Ishikawa (cell line): ENCODE data around the gene RNASEL.

ENCODE experiments used
- CEBPB ChIP-seq: IDR thresholded peaks from 2 replicates; pipeline ENCODE4 v1.6.1; 2012
- CREB1 ChIP-seq: IDR thresholded peaks from 2 replicates; pipeline ENCODE4 v1.6.1; 2012; ENCODE audit warnings: low read depth
- EGR1 ChIP-seq: IDR thresholded peaks from 2 replicates; pipeline ENCODE4 v1.6.1; 2012
- EP300 ChIP-seq: IDR thresholded peaks from 2 replicates; pipeline ENCODE4 v1.6.1; 2012; ENCODE audit warnings: borderline replicate concordance
- FOXM1 ChIP-seq: IDR thresholded peaks from 2 replicates; pipeline ENCODE4 v1.6.1; 2012; ENCODE audit warnings: low read depth, borderline replicate concordance
- MAX ChIP-seq: IDR thresholded peaks from 2 replicates; pipeline ENCODE4 v1.6.1; 2012
- NFIC ChIP-seq: IDR thresholded peaks from 2 replicates; pipeline ENCODE4 v1.6.1; 2012
- RAD21 ChIP-seq: IDR thresholded peaks from 2 replicates; pipeline ENCODE4 v1.6.1; 2012; ENCODE audit warnings: low read depth
- REST ChIP-seq: IDR thresholded peaks from 2 replicates; pipeline ENCODE4 v1.6.1; 2012; ENCODE audit warnings: low read depth, mild to moderate bottlenecking
- TAF1 ChIP-seq: IDR thresholded peaks from 2 replicates; pipeline ENCODE4 v1.6.1; 2012; ENCODE audit warnings: low read depth, mild to moderate bottlenecking
- TCF12 ChIP-seq: IDR thresholded peaks from 2 replicates; pipeline ENCODE4 v1.6.1; 2012; ENCODE audit warnings: low read depth
- TEAD4 ChIP-seq: IDR thresholded peaks from 2 replicates; pipeline ENCODE4 v1.6.1; 2012
- USF1 ChIP-seq: IDR thresholded peaks from 2 replicates; pipeline ENCODE4 v1.6.1; 2012
- YY1 ChIP-seq: IDR thresholded peaks from 2 replicates; pipeline ENCODE4 v1.6.1; 2012; ENCODE audit warnings: low read depth
- ZBTB7A ChIP-seq: IDR thresholded peaks from 2 replicates; pipeline ENCODE4 v1.6.1; 2012; ENCODE audit warnings: low read depth

The RNASEL gene

GRCh38 chr1:182607566-182607965 is 18.5 kb upstream of the RNASEL start:
- TF ChIP-seq RAD21 (no peak), EP300 (no peak), CREB1 (no peak), TCF12 (no peak), TAF1 (no peak), USF1 (no peak), ZBTB7A (no peak), TEAD4 (no peak), REST (no peak), NFIC (no peak), EGR1 (no peak), CEBPB (no peak), FOXM1 (no peak), YY1 (no peak), MAX (no peak)

GRCh38 chr1:182604175-182605164 is 15.4 kb upstream of the RNASEL start, which contains the start of gene RGS16:
RGS16 (minus strand) TSS chr1:182604389; CDS start chr1:182604259, 130 bp downstream.
- TF ChIP-seq REST (no peak), MAX (peak; percentile 99), TCF12 (0 out of 2 replicates have a peak, but pooled peaks have one; percentile 23)

GRCh38 chr1:182603646-182604174 is 14.7 kb upstream of the RNASEL start:
- TF ChIP-seq NFIC (no peak), CREB1 (no peak), YY1 (no peak), RAD21 (no peak), ZBTB7A (no peak), CEBPB (no peak), TCF12 (no peak), TAF1 (no peak), EGR1 (no peak), TEAD4 (no peak), MAX (no peak), REST (no peak), FOXM1 (no peak), USF1 (no peak), EP300 (no peak)

GRCh38 chr1:182602935-182603645 is 14.0 kb upstream of the RNASEL start:
- TF ChIP-seq TEAD4 (no peak), TCF12 (no peak), TAF1 (no peak), CEBPB (no peak), ZBTB7A (no peak), EGR1 (no peak), EP300 (no peak), MAX (no peak), NFIC (no peak), RAD21 (no peak), USF1 (no peak), REST (no peak), FOXM1 (no peak), YY1 (no peak), CREB1 (no peak)
